Measurements from ENCODE around the gene SDF4.

DNA sequence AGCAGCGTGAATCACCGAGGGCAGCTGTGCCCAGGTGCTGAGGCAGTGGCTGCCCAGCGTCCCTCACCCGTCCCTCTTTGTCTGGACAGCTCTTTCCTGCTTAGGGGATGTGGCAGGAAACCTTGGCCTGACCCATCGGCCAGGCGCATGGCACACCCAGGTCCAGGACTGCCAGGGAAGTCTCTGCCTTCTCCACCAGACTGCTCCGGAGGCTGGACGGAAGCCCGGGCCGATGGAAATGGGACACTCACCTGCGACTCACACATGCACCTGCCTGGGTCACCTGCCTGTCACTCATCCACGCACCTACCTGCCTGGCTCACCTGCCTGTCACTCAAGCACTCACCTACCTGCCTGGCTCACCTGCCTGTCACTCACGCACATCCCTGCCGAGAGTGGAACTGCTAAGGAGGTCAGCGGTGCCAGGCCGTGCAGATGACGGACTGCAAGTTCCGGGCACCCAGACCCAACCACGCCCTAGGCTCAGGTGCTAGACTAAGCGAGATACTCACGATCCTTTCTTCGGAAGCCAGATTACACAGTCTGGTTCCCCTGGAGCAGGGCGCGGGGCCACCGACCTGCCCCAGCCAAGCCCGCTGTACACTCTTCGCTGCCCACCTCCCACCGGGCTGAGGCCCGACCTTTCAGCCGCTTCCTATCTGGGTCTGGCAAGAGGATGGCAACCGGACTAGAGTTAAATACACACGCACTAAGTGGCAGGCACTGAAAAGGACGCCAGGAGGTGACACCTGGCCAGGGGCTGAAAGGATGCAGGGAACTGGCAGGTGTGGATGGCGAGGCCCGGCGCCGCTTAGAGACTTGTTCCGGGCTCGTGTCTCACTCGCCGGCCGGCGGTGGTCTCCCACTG, 40.8 kb upstream of the SDF4 start:
- TF ChIP-seq POLR2A (IDR thresholded peaks at IDR 0.05) = peak in 2 of 3 donors; percentile 23 to 25
- TF ChIP-seq, protein P1, sequence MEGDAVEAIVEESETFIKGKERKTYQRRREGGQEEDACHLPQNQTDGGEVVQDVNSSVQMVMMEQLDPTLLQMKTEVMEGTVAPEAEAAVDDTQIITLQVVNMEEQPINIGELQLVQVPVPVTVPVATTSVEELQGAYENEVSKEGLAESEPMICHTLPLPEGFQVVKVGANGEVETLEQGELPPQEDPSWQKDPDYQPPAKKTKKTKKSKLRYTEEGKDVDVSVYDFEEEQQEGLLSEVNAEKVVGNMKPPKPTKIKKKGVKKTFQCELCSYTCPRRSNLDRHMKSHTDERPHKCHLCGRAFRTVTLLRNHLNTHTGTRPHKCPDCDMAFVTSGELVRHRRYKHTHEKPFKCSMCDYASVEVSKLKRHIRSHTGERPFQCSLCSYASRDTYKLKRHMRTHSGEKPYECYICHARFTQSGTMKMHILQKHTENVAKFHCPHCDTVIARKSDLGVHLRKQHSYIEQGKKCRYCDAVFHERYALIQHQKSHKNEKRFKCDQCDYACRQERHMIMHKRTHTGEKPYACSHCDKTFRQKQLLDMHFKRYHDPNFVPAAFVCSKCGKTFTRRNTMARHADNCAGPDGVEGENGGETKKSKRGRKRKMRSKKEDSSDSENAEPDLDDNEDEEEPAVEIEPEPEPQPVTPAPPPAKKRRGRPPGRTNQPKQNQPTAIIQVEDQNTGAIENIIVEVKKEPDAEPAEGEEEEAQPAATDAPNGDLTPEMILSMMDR (IDR thresholded peaks at IDR 0.05) = no peak
